ENCODE measurements around the gene SLC9A9. TPM values are rescaled to one million over a fixed set of nuclear protein-coding genes. Genes with fewer than 3 reads are reported as not detected.

SLC9A9 gene
- total and polyA plus RNA-seq, 9 of the 15 experiments (the other 6 are each of a cell fraction or from before 2014, with no cell fraction given), result 0.03 to 0.13 TPM; not detected in 7

- FAIRE-seq, result no peak
- Histone ChIP-seq H3K4me1 (replicated peaks in 1 of 2; ENCODE audit: control insufficient read depth in 2 of 2, insufficient read depth in 2 of 2, low read length in 2 of 2) (no peaks in the 10 kb centered on the region), H3K9me1 (ENCODE audit: control insufficient read depth, insufficient read depth, low read length) (no peaks in the 10 kb centered on the region), H2AFZ (ENCODE audit: low read depth, low read length) (no peak overlapping the region), H4K20me1 (replicated peaks; ENCODE audit: control insufficient read depth, insufficient read depth, low read length) (no peaks in the 10 kb centered on the region), H3K79me2 (ENCODE audit: control insufficient read depth, insufficient read depth, low read length) (no peaks in the 10 kb centered on the region), H3K9ac (ENCODE audit: insufficient read depth in 1 of 2, low read depth in 2 of 2, low read length in 2 of 2) (no peak overlapping the region), H3K9me3 (replicated peaks; ENCODE audit: control insufficient read depth, insufficient read depth, low read depth, low read length) (no peaks in the 10 kb centered on the region), H3K27ac (ENCODE audit: extremely low read depth, low read depth, low read length) (no peak overlapping the region), H3K4me3 (no peak overlapping the region), H3K36me3 (ENCODE audit: control insufficient read depth, insufficient read depth, low read length) (no peaks in the 10 kb centered on the region), H3K4me2 (ENCODE audit: insufficient read depth, low read length) (no peak overlapping the region), H3K27me3 (ENCODE audit: control insufficient read depth in 2 of 2, insufficient read depth in 2 of 2, low read length in 2 of 2) (no peaks in the 10 kb centered on the region)
- in situ Hi-C loops (cut with MboI) (no loop called here), intact Hi-C loops (cut with micrococcal nuclease) (no loop called here)
- no peak for ATAC-seq
- DNase-seq (ENCODE audit: extremely low read depth in 1 of 4, low spot score in 3 of 4), result no peak
- TF ChIP-seq ZFPM2 (CRISPR knock-in tag; IDR thresholded peaks at IDR 0.05) (no peak), NFIX (CRISPR knock-in tag; IDR thresholded peaks at IDR 0.05; ENCODE audit: low read depth) (no peak), NFXL1 (CRISPR knock-in tag; IDR thresholded peaks at IDR 0.05) (no peak)
- TF ChIP-seq, protein P1, sequence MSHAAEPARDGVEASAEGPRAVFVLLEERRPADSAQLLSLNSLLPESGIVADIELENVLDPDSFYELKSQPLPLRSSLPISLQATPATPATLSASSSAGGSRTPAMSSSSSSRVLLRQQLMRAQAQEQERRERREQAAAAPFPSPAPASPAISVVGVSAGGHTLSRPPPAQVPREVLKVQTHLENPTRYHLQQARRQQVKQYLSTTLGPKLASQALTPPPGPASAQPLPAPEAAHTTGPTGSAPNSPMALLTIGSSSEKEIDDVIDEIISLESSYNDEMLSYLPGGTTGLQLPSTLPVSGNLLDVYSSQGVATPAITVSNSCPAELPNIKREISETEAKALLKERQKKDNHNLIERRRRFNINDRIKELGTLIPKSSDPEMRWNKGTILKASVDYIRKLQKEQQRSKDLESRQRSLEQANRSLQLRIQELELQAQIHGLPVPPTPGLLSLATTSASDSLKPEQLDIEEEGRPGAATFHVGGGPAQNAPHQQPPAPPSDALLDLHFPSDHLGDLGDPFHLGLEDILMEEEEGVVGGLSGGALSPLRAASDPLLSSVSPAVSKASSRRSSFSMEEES (CRISPR knock-in tag; IDR thresholded peaks at IDR 0.05), result no peak
- BruUV-seq (replicated peaks), result no TSS peak
- POLR2A ChIA-PET, result no interaction called here
- WGBS (ENCODE audit: insufficient coverage, low coverage, missing lambda C conversion rate), result 0% methylated on average over 3 of the region's 3 CpGs
- CTCF ChIA-PET (ENCODE audit: low intra/inter-chr PET ratio), result no interaction called here
These were observed 6.9 kb upstream of the SLC9A9 start for GRCh38 chr3:143855183-143855582.
